SH-SY5Y (cell line): ENCODE results near the gene TMPRSS6.

Experiments
- GATA2 ChIP-seq: IDR thresholded peaks from 2 replicates; pipeline ENCODE4 v1.6.1; 2011; ENCODE audit warnings: mild to moderate bottlenecking, low read depth, low read length
- GATA3 ChIP-seq: IDR thresholded peaks from 2 replicates; pipeline ENCODE4 v1.6.1; 2011; ENCODE audit warnings: low read depth, mild to moderate bottlenecking, low read length, moderate library complexity

DNA sequence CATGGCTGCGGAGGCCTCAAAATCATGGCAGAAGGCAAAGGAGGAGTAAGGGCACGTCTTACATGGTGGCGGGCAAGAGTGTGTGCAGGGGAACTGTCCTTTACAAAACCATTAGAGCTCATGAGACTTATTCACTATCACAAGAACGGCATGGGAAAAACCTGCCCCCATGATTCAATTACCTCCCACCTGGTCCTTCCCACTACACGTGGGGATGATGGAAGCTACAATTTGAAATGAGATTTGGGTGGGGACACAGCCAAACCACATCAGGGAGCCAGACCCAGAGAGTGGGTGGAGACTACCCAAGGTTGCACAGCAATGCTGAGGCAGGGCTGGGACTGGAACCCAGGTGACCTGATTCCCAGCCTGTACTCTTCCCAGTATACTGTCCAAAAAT lies 8.6 kb upstream of the TMPRSS6 start:
- TF ChIP-seq GATA2 (no peak), GATA3 (no peak)
